ENCODE measurements around the gene SIM2.

Gene SIM2

GRCh38 chr21:36734367-36735200 lies 35.7 kb downstream of the SIM2 start:
- in situ Hi-C loops (cut with MboI; ENCODE audit: low pct_unique_long_range_greater_than_20kb, low sequenced_read_pairs, unreplicated experiment): no loop called here
- no peak for DNase-seq (ENCODE audit: low spot score)
- no peak for TF ChIP-seq CTCF (IDR thresholded peaks at IDR 0.05; ENCODE audit: extremely low read depth, insufficient read depth, missing control alignments)

- no peak for TF ChIP-seq CTCF (IDR thresholded peaks at IDR 0.05; ENCODE audit: extremely low read depth, insufficient read depth, missing control alignments)
- in situ Hi-C loops (cut with MboI; ENCODE audit: low pct_unique_long_range_greater_than_20kb, low sequenced_read_pairs, unreplicated experiment): no loop called here
- DNase-seq (ENCODE audit: low spot score): no peak
Observed at GRCh38 chr21:36735201-36735515, 36.2 kb downstream of the SIM2 start.

GRCh38 chr21:36735724-36736320 lies 36.9 kb downstream of the SIM2 start:
- no peak for DNase-seq (ENCODE audit: low spot score)
- in situ Hi-C loops (cut with MboI; ENCODE audit: low pct_unique_long_range_greater_than_20kb, low sequenced_read_pairs, unreplicated experiment): no loop called here
- no peak for TF ChIP-seq CTCF (IDR thresholded peaks at IDR 0.05; ENCODE audit: extremely low read depth, insufficient read depth, missing control alignments)

- no peak for DNase-seq (ENCODE audit: low spot score)
- in situ Hi-C loops (cut with MboI; ENCODE audit: low pct_unique_long_range_greater_than_20kb, low sequenced_read_pairs, unreplicated experiment): no loop called here
- no peak for TF ChIP-seq CTCF (IDR thresholded peaks at IDR 0.05; ENCODE audit: extremely low read depth, insufficient read depth, missing control alignments)
Observed at GRCh38 chr21:36738489-36739126, 39.7 kb downstream of the SIM2 start.

GRCh38 chr21:36741506-36741905 lies 42.6 kb downstream of the SIM2 start:
- no peak for TF ChIP-seq CTCF (IDR thresholded peaks at IDR 0.05; ENCODE audit: extremely low read depth, insufficient read depth, missing control alignments)
- in situ Hi-C loops (cut with MboI; ENCODE audit: low pct_unique_long_range_greater_than_20kb, low sequenced_read_pairs, unreplicated experiment): no loop called here

GRCh38 chr21:36743008-36743407 lies 44.1 kb downstream of the SIM2 start:
- no peak for TF ChIP-seq CTCF (IDR thresholded peaks at IDR 0.05; ENCODE audit: extremely low read depth, insufficient read depth, missing control alignments)
- no peak for DNase-seq (ENCODE audit: low spot score)
- in situ Hi-C loops (cut with MboI; ENCODE audit: low pct_unique_long_range_greater_than_20kb, low sequenced_read_pairs, unreplicated experiment): no loop called here

More at GRCh38 chr21:36741506-36741905, 42.6 kb downstream of the SIM2 start:
- no peak for DNase-seq (ENCODE audit: low spot score)
